ENCODE data around the gene CASP2.

The CASP2 gene

DNA sequence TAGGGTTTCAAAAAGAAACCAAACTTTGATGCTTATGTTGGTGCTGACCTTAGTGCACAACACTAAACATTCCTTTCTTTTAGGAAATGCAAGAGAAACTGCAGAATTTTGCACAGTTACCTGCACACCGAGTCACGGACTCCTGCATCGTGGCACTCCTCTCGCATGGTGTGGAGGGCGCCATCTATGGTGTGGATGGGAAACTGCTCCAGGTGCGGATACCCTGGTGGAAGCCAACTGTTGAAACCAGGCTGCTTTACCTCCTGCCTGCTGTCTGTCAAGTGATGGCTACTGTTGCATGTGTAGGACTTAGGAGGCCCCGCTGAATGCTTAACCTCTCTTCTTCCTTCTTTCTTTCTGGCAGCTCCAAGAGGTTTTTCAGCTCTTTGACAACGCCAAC lies 11.7 kb downstream of the CASP2 start:
- peak; percentile 65 for DNase-seq

GRCh38 chr7:143300959-143301935 lies 13.1 kb downstream of the CASP2 start:
- DNase-seq, result peak; percentile 85

- DNase-seq, result no peak
Measured at GRCh38 chr7:143303733-143304132, 15.6 kb downstream of the CASP2 start.

DNA sequence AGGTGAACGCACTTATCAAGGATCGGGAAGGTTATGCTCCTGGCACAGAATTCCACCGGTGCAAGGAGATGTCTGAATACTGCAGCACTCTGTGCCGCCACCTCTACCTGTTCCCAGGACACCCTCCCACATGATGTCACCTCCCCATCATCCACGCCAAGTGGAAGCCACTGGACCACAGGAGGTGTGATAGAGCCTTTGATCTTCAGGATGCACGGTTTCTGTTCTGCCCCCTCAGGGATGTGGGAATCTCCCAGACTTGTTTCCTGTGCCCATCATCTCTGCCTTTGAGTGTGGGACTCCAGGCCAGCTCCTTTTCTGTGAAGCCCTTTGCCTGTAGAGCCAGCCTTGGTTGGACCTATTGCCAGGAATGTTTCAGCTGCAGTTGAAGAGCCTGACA lies 16.8 kb downstream of the CASP2 start:
- DNase-seq, result no peak

GRCh38 chr7:143305423-143306070 lies 17.4 kb downstream of the CASP2 start:
- DNase-seq, result peak; percentile 86

DNA sequence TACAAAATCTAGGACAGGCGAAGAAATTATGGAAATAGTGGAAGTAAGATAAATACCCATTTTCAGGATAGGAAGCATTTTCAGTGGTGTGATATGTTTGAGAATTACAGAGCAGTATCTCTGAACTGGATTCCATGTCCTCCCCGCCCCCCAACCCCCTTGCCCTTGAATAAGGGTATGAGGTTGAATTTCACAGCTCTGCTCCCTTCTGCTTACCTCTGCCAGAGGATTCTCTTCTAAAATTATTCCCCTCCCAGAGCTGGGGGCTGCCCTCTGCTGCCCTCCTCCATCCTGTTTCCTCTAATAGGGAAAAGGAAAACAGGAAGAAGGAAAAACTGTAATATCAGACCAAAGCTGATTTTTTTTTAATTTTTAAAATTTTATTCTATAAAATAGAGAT lies 20.5 kb downstream of the CASP2 start:
- no peak for DNase-seq

- no peak for DNase-seq
Measured at GRCh38 chr7:143314127-143314526, 26.0 kb downstream of the CASP2 start.

- no peak for DNase-seq
Measured at GRCh38 chr7:143315776-143316175, 27.6 kb downstream of the CASP2 start, which contains the start of gene CLCN1. Gene CLCN1 (plus strand): TSS chr7:143316111. CDS start chr7:143316213, 102 bp downstream.

GRCh38 chr7:143316492-143316891 lies 28.3 kb downstream of the CASP2 start:
- DNase-seq, result peak; percentile 18

- DNase-seq, result no peak
Measured at GRCh38 chr7:143318661-143319060, 30.5 kb downstream of the CASP2 start.

GRCh38 chr7:143320620-143321019 lies 32.5 kb downstream of the CASP2 start:
- DNase-seq, result no peak

GRCh38 chr7:143321242-143321641 lies 33.1 kb downstream of the CASP2 start:
- DNase-seq, result no peak

GRCh38 chr7:143321734-143322133 lies 33.6 kb downstream of the CASP2 start:
- peak; percentile 38 for DNase-seq

- peak; percentile 8 for DNase-seq
Measured at GRCh38 chr7:143322760-143323633, 34.8 kb downstream of the CASP2 start.

DNA sequence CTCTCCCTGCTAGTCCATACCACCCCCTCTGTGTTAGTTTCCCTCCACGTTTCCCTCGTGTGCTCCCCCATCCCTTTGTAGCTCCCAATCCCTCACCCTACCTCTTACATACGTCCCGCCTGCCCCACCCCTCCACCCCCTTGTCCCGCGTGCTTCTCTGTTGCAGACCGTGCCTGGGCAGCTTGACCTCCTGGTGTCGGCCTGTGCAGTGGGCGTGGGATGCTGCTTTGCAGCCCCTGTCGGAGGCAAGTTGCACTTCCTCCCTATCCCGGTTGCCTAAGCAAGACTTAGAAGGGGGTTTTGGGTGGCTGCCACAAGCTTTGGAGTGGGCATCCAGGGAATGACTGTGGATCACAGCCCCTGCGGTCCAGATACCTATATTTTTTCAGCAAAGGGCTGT lies 35.5 kb downstream of the CASP2 start:
- DNase-seq, result no peak

GRCh38 chr7:143325240-143325639 lies 37.1 kb downstream of the CASP2 start:
- no peak for DNase-seq

DNA sequence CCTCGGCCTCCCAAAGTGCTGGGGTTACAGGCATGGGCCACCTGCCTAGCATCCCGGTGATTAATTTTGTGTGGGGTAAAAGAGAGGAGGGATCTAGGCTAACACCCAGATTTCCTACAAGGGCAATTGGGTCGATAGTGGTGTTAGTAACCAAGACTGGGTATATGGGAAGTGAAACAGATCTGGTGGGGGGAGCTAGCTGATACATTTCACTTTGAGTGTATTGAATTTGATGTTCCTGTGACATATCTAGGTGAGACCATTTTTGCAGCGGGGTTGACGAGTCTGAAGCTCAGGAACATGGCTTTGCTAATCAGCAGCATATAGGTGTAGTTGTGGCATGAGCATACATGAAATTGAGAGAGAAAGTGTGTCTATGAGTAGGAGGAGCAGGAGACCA lies 39.8 kb downstream of the CASP2 start:
- DNase-seq, result no peak

- DNase-seq, result no peak
Measured at GRCh38 chr7:143329471-143330170, 41.5 kb downstream of the CASP2 start.

DNA sequence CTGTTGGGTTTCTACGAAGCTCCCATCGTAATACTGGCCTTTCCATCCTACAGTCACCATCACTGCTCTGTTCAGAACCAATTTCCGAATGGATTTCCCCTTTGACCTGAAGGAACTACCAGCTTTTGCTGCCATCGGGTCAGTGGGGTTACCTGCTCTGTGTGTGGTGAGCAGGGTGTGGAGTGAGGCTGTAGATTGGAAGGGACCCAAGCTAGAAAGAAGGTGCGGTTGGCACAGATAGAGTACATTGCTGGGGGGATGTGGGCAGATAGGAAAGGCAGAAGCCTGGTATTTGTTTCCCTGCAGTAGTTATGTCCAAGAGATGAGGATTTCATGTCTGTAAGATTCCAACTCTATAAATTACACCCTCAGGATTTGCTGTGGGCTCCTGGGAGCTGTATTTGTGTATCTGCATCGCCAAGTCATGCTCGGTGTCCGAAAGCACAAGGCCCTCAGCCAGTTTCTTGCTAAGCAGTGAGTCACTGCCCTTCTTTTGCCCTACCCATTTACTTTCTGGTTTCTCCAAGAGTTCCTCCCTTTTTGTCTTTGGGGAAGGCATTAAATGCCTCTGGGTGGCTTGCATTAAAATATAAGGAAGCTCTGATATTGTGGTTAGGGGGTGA lies 43.1 kb downstream of the CASP2 start:
- DNase-seq, result peak; percentile 15

DNA sequence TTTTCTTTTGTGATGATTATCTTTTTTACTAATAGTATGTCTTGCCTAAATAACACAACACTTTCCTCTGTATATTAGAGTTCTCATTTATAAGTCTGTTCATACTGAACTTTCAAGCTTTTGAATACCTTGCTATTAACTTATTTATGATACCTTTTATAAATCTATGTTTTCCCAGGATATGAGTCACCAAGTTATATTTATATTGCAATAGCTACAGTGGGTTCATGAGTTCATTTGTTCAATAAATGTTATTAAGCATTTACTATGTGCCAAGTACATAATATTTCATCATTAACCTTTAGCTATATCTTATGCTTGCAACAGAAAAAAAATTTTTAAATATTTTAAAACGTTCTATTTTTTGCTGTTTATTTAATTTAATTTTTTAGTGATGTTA lies 46.1 kb downstream of the CASP2 start:
- no peak for DNase-seq

- no peak for DNase-seq
Measured at GRCh38 chr7:143337216-143337615, 49.1 kb downstream of the CASP2 start.

DNA sequence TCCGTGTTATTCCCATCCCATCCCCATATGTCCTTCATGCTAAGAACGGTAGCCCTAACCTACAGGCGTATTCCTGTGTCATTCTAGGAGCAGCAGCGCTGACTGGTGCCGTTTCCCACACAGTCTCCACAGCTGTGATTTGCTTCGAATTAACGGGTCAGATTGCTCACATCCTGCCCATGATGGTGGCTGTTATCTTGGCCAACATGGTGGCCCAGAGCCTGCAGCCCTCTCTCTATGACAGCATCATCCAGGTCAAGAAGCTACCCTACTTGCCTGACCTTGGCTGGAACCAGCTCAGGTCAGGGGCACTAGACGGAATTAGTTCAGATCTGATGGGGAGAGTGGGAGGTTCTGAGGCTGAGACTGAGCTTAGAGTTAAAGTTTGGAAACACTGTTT lies 53.7 kb downstream of the CASP2 start:
- no peak for DNase-seq
